ENCODE data around the gene DEFB129. TPM values are rescaled to one million over a fixed set of nuclear protein-coding genes. Genes with fewer than 3 reads are reported as not detected.

DEFB129 gene
- total RNA-seq, 1 experiment from 2014 or later = not detected

- H3K79me1 ChIP-seq (ENCODE audit: insufficient read depth, low read depth, low read length, poor library complexity, severe bottlenecking) = no peaks in the 10 kb centered on the region
- peaks cover 87% of the 10 kb centered on the region for H3K27me3 Mint-ChIP-seq (ENCODE audit: low read depth)
- H3K36me3 Mint-ChIP-seq (ENCODE audit: insufficient read depth in 1 of 3, low read depth in 3 of 3) = no peaks in the 10 kb centered on the region
- H2AK5ac ChIP-seq (ENCODE audit: insufficient read length, low read length) = no peak overlapping the region
- H2BK20ac ChIP-seq (ENCODE audit: low read depth, low read length, poor library complexity, severe bottlenecking) = no peak overlapping the region
- no peak overlapping the region for H4K5ac ChIP-seq (ENCODE audit: insufficient read length, low read depth, low read length)
- no peaks in the 10 kb centered on the region for H4K20me1 ChIP-seq (ENCODE audit: control insufficient read depth, insufficient read depth, insufficient read length)
- no peak overlapping the region for H2BK12ac ChIP-seq (ENCODE audit: insufficient read length, low read depth, low read length)
- H2BK15ac ChIP-seq (ENCODE audit: low read depth, low read length) = no peak overlapping the region
- no peak overlapping the region for H4K91ac ChIP-seq (ENCODE audit: insufficient read length, low read depth, low read length)
- H3K27me3 ChIP-seq (ENCODE audit: insufficient read depth, low read length) = no peaks in the 10 kb centered on the region
- H3K9me3 Mint-ChIP-seq = peaks cover 0 to 13% of the 10 kb centered on the region in 2 experiments; a peak in 2 of 5 replicates
- no peak overlapping the region for H2BK120ac ChIP-seq (ENCODE audit: low read depth, low read length, poor library complexity, severe bottlenecking)
- H3K56ac ChIP-seq (ENCODE audit: insufficient read length, low read depth, low read length) = no peak overlapping the region
- no peak overlapping the region for H3K4me3 Mint-ChIP-seq
- no peak overlapping the region for H3K9ac ChIP-seq (ENCODE audit: extremely low read depth, insufficient read length, low read length)
- no peak overlapping the region for H3K23ac ChIP-seq (ENCODE audit: insufficient read length, low read depth, low read length)
- H3K14ac ChIP-seq (ENCODE audit: insufficient read depth, low read length) = no peak overlapping the region
- no peak overlapping the region for H3K27ac Mint-ChIP-seq
- no peak for DNase-seq
- H3K4me1 ChIP-seq (ENCODE audit: insufficient read depth, low read length) = no peaks in the 10 kb centered on the region
- no peak overlapping the region for H3K4me2 ChIP-seq (ENCODE audit: insufficient read depth, insufficient read length, low read length)
- no peak overlapping the region for H3K4ac ChIP-seq (ENCODE audit: low read depth, low read length)
- WGBS (ENCODE audit: extremely low coverage, insufficient read length, low lambda C conversion rate) = no CpG with 5 or more reads among the region's 5 CpGs
- no peaks in the 10 kb centered on the region for H3K23me2 ChIP-seq (ENCODE audit: insufficient read length, low read depth, low read length, poor library complexity, severe bottlenecking)
- no peaks in the 10 kb centered on the region for H3K9me3 ChIP-seq (ENCODE audit: control insufficient read depth, low read depth, low read length)
- no peak overlapping the region for H3K18ac ChIP-seq (ENCODE audit: insufficient read length, low read depth, low read length)
- H3K79me2 ChIP-seq (ENCODE audit: insufficient read depth, low read length) = no peaks in the 10 kb centered on the region
- no peak overlapping the region for H3K27ac ChIP-seq (ENCODE audit: insufficient read length, low read depth, low read length)
- H3T11ph ChIP-seq (ENCODE audit: low read length) = no peak overlapping the region
- H2AFZ ChIP-seq (ENCODE audit: low read length) = no peak overlapping the region
- no peak overlapping the region for H4K8ac ChIP-seq (replicated peaks; ENCODE audit: insufficient read length, low read depth, low read length)
- no peak overlapping the region for H2BK5ac ChIP-seq (ENCODE audit: insufficient read length, low read length)
- TF ChIP-seq CTCF (conservative IDR thresholded peaks at IDR 0.05) = peak; percentile 71
- peaks cover 0 to 5% of the 10 kb centered on the region in 2 experiments; a peak in 1 of 4 replicates for H3K4me1 Mint-ChIP-seq
Measured at GRCh38 chr20:208942-209566, 18.0 kb upstream of the DEFB129 start.

Data from H9 (cell line).